22Rv1 (cell line): ENCODE measurements around the gene CA11.

Experiments
- ZFX ChIP-seq: fragments of 450-650 bp; IDR thresholded peaks from 2 replicates; pipeline ENCODE4 v1.6.1; 2017; ENCODE audit warnings: antibody characterized with exemption, borderline replicate concordance
- TF ChIP-seq, protein P1 (sequence below): fragments of 450-650 bp; IDR thresholded peaks from 2 replicates; pipeline ENCODE4 v1.5.1; 2017; ENCODE audit warnings: mild to moderate bottlenecking

DNA sequence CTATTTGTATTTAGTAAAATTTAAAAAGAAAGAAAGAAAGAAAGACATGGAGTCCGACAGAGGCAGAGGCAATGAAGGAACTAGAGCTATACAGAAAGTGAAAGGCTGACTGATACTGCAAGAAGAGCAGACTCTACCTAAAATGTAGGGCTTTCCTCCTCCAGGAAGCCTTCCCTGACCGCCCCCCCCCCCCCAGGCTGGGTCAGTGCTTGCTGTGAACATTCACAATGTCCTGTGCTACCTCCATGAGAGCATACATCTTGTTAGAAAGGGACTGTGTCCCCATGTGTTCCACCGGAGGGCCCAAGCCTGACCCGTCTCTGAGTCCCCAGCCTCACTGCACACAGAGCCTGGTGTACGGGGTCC, 5.7 kb upstream of the CA11 start:
- TF ChIP-seq, protein P1, sequence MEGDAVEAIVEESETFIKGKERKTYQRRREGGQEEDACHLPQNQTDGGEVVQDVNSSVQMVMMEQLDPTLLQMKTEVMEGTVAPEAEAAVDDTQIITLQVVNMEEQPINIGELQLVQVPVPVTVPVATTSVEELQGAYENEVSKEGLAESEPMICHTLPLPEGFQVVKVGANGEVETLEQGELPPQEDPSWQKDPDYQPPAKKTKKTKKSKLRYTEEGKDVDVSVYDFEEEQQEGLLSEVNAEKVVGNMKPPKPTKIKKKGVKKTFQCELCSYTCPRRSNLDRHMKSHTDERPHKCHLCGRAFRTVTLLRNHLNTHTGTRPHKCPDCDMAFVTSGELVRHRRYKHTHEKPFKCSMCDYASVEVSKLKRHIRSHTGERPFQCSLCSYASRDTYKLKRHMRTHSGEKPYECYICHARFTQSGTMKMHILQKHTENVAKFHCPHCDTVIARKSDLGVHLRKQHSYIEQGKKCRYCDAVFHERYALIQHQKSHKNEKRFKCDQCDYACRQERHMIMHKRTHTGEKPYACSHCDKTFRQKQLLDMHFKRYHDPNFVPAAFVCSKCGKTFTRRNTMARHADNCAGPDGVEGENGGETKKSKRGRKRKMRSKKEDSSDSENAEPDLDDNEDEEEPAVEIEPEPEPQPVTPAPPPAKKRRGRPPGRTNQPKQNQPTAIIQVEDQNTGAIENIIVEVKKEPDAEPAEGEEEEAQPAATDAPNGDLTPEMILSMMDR: no peak
- TF ChIP-seq ZFX: no peak
